Muscle of leg (tissue), 11 donors: ENCODE data around the gene CATSPER1. TPM values are rescaled to one million over a fixed set of nuclear protein-coding genes. Genes with fewer than 3 reads are reported as not detected.

Experiments
- DNase-seq: peaks from one replicate; pipeline ENCODE4 v3.0.0; 2013
- H3K27ac ChIP-seq: one replicate; pipeline ENCODE4 v1.5.1; 2013; ENCODE audit warnings: mild to moderate bottlenecking, low read length, control low read depth
- H3K27me3 ChIP-seq: one replicate; pipeline ENCODE4 v1.6.1; 2013; ENCODE audit warnings: low read length; ENCODE audit not compliant: control insufficient read depth, insufficient read depth
- H3K36me3 ChIP-seq: one replicate; pipeline ENCODE4 v1.6.1; 2013; ENCODE audit warnings: low read length; ENCODE audit not compliant: control insufficient read depth, insufficient read depth
- H3K4me1 ChIP-seq: one replicate; pipeline ENCODE4 v1.6.1; 2013; ENCODE audit warnings: low read length; ENCODE audit not compliant: control insufficient read depth, insufficient read depth
- H3K4me3 ChIP-seq: one replicate; pipeline ENCODE4 v1.5.1; 2013; ENCODE audit warnings: low read length, control low read depth
- H3K9me3 ChIP-seq: replicated peaks from 2 replicates; pipeline ENCODE4 v1.6.1; 2013; ENCODE audit warnings: low read depth, low read length; ENCODE audit not compliant: control insufficient read depth
- WGBS: methylation state at CpG from one replicate; pipeline ENCODE4 v1.1.5; 2013; ENCODE audit warnings: missing lambda C conversion rate; ENCODE audit not compliant: insufficient coverage; 5-methylcytosine and 5-hydroxymethylcytosine counted together
- polyA plus RNA-seq, 8 donors: library from polyadenylated mRNA; unstranded; fragments of 120-200 nt; gene quantifications; one replicate each; pipeline versions ENCODE4 v1.2.1 to v1.2.3, GENCODE V29; 2013; ENCODE audit warnings: inconsistent platforms in 1 of 8, low replicate concordance in 1 of 8; ENCODE audit not compliant: insufficient read length in 8 of 8, insufficient read depth in 1 of 8
- total RNA-seq: library from RNA; stranded (reverse); fragments of 120-200 nt; gene quantifications from one replicate; pipeline ENCODE4 v1.2.4, GENCODE V29; 2013

CATSPER1 gene
- total and polyA plus RNA-seq, 9 donors, result 0.09 to 0.19 (median 0.16) TPM; not detected in 5

DNA sequence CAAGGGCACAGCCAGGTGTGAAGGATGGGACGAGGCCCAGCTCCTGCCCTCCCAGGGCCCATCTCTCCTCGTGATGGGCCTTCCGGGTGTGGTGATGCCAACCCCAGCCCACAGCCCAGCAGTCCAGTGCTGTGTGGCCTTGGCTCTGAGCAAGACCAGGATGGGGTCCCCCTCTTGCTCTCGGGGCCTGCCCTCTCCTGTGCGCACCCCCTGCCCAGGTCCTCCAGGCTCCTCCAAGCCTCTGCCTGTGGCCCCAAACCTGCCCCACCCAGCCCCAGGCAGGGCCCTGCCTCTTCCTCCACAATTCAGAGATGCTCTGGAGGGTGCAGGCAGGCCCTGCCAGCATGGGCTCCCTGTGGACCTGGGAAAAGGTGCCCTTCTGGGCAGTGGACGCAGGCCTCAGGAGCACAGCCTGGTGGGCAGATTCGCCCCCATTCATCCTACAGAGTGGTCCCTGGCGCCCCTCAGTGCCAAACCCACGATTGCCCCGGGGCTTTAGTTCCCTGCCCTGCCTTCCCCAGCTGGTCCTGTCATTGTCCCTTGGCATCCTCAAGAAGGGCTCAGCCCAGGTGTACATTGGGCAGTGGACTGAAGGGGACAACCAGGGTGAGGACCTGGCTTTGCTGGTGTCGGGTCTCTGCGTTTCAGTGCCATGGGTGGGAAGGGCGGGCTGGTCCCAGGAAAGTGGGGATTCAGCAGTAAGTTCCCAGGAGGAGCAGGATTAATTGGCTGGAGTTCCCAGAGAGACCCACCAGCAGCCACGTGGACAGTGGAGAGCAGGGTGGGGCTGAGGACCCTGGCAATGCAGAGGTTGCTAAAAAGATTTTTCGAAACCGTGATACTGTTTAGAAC, 44.1 kb downstream of the CATSPER1 start:
- Histone ChIP-seq H3K9me3 (no peaks in the 10 kb centered on the region), H3K4me3 (no peak overlapping the region), H3K4me1 (no peaks in the 10 kb centered on the region), H3K36me3 (peaks cover 31% of the 10 kb centered on the region), H3K27ac (no peak overlapping the region), H3K27me3 (no peaks in the 10 kb centered on the region)
- DNase-seq, result no peak
- WGBS, result 71% methylated on average over 14 of the region's 16 CpGs

DNA sequence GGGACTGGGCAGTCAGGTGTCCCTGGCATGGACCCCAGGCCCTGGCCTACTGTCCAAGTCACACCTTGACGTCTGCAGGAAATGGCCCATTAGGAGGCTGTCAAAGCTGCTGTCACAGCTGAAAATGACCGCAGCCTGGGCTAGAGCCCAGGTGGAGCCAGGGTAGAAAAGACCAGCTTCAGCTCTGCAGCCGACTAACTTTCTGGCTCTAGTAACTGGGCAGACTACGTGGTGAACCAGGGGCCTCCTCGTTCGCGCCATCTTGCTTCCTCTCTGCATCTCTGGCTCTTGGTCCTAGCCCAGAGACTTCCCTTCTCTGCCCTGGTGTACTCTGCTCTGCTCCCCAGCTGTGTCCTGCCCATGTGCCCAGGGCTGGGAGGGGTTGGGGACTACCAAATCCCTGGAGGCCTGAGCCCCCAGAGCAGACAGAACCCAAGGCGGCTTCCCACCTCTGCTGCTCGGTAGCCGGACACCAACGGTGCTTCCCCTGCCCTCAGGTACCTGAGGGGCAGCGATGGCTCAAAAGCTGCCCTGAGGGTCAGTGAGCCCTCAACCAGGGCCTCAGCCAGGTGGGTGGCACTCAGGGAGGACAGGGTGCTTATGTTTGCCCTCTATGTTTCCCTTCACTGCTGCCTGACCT, 45.1 kb downstream of the CATSPER1 start:
- no peaks in the 10 kb centered on the region for H3K27me3 ChIP-seq
- no peak for DNase-seq

DNA sequence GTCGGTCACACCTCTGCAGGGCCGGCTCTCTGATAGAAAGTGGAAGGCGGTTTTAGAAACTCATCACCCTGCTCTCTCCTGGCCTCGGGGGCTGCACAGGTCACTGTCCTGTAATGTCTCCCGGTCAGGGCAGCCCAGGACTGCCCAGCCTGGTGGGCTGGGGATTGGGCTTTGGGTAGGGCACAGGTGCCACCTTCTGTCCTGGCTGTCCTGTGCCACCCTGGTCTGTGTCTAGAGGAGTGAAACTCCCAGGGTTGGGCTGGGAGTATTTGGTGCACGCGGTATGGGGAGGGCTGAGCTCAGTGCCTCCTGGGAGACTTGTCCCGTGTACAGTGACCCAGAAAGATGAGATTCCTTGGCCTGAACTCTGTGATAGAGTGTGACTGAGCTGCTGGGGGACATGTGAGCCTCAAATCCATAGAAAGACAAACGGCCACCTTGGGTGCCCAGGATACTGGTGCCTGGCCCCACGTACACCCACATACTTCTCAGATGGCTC, 47.0 kb downstream of the CATSPER1 start:
- DNase-seq, result no peak
- WGBS, result 80% methylated on average over 3 of the region's 10 CpGs
- no peaks in the 10 kb centered on the region for H3K27me3 ChIP-seq
- H3K27ac ChIP-seq, result no peak overlapping the region
- no peak overlapping the region for H3K4me3 ChIP-seq
- H3K9me3 ChIP-seq, result no peaks in the 10 kb centered on the region
- peaks cover 52% of the 10 kb centered on the region for H3K36me3 ChIP-seq
- no peaks in the 10 kb centered on the region for H3K4me1 ChIP-seq

More for the DNA sequence above, 45.1 kb downstream of the CATSPER1 start:
- no peak overlapping the region for H3K4me3 ChIP-seq
- no peaks in the 10 kb centered on the region for H3K4me1 ChIP-seq
- H3K9me3 ChIP-seq, result no peaks in the 10 kb centered on the region
- WGBS, result 72% methylated on average over 9 of the region's 12 CpGs
- peaks cover 41% of the 10 kb centered on the region for H3K36me3 ChIP-seq
- H3K27ac ChIP-seq, result no peak overlapping the region

DNA sequence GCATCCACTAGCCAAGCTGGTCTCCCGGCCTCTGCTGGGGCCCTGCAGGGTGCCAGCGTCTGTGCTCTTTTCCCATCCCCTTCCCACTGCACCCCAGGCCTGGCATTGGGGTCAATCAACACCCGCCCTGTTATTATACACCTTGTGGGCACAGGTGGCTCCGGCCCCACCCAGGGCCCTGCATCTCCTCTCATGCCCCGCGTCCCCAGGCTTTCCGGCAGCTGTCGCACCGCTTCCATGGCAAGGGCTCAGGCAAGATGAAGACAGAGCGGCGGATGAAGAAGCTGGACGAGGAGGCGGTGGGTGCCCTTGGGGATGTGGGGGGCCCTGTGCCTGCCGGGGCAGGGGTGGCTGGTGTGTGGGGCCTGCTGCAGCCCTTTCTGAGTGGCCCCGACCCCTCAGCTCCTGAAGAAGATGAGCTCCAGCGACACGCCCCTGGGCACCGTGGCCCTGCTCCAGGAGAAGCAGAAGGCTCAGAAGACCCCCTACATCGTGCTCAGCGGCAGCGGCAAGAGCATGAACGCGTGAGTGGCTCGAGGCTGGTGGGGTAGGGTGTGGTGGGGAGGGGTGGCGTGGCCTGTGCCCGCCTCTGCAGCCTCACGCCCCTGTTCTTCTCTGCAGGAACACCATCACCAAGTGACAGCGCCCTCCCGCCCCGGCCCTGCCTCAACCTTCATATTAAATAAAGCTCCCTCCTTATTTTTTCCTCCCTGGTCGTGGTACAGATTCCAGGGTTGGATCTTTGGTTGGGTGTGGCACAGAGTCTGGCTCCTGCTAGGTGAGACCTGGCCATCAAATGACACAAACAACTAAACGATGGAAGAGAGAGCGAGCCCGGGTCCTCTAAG, 47.7 kb downstream of the CATSPER1 start:
- Histone ChIP-seq H3K36me3 (peaks cover 56% of the 10 kb centered on the region), H3K4me3 (no peak overlapping the region), H3K9me3 (no peaks in the 10 kb centered on the region), H3K4me1 (no peaks in the 10 kb centered on the region), H3K27me3 (no peaks in the 10 kb centered on the region), H3K27ac (no peak overlapping the region)
- no peak for DNase-seq
- WGBS, result 90% methylated on average over 18 of the region's 34 CpGs

DNA sequence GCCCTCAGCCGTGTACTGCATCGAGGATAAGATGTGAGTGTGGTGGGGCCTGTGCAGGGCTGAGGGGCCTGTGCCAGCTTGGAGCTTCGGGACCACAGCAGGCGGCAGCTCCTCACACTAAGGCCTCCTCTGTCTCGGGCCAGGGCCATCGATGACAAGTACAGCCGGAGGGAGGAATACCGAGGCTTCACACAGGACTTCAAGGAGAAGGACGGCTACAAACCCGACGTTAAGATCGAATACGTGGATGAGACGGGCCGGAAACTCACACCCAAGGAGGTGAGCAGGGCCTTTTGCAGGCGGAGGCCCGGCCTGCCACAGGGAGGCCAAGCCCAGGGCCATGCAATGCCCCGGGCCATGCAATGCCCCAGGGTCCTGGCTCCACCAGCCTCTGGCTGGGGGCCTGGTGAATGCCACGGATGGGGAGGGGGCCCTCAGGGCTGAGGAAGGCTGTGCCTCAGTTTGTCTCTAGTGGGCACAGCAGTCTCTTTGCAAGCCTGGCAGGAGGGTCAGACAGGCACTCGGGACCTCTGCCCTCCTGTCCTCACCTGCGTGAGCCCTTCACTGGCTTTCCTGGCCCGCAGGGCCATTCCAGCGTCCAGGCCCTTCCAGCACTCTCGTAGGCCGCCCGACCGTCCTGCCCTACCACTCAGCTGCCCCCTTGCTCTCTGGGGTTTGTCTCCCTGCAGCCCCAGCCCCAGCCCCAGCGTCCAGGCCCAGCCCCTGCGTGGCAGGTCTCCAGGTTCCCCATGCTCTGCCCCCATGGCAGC, 48.5 kb downstream of the CATSPER1 start:
- Histone ChIP-seq H3K9me3 (no peaks in the 10 kb centered on the region), H3K36me3 (peaks cover 61% of the 10 kb centered on the region), H3K4me1 (no peaks in the 10 kb centered on the region), H3K4me3 (no peak overlapping the region), H3K27ac (no peak overlapping the region), H3K27me3 (no peaks in the 10 kb centered on the region)
- 92% methylated on average over 26 of the region's 29 CpGs for WGBS
- no peak for DNase-seq

DNA sequence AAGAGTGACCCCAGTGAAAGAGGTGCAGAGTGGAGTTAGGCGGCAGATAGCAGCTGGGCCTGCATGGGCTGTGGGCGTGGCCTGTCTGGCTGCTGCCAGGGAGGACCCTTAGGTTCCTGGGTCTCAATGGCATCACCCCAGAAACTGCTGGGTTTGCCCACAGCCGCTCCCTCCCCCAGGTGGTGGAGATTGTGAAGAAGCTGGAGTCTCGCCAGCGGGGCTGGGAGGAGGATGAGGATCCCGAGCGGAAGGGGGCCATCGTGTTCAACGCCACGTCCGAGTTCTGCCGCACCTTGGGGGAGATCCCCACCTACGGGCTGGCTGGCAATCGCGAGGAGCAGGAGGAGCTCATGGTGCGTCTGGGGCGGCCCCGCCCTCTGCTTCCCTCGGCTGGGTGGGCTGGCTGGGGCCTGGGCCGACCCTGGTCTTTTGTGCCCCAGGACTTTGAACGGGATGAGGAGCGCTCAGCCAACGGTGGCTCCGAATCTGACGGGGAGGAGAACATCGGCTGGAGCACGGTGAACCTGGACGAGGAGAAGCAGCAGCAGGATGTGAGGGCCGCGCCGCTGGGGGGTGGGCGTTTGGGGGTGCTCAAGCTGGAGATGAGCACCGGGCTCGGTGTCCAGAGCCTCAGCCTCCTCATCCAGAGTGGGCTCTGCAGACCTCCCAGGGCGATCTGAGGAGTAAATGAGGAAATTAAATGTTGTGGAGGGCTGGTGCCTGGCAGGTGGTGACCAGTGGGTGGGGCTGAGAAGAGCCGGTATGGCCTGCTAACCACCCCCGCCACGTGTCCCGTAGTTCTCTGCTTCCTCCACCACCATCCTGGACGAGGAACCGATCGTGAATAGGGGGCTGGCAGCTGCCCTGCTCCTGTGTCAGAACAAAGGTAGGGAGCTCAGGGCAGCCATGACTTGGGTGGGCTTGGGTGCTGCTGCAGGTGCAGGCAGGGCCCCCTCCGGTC, 49.8 kb downstream of the CATSPER1 start:
- H3K27me3 ChIP-seq, result no peaks in the 10 kb centered on the region
- 81% methylated on average over 32 of the region's 43 CpGs for WGBS
- no peaks in the 10 kb centered on the region for H3K9me3 ChIP-seq
- no peak overlapping the region for H3K4me3 ChIP-seq
- DNase-seq, result no peak
- no peak overlapping the region for H3K27ac ChIP-seq
- no peaks in the 10 kb centered on the region for H3K4me1 ChIP-seq
- peaks cover 65% of the 10 kb centered on the region for H3K36me3 ChIP-seq

DNA sequence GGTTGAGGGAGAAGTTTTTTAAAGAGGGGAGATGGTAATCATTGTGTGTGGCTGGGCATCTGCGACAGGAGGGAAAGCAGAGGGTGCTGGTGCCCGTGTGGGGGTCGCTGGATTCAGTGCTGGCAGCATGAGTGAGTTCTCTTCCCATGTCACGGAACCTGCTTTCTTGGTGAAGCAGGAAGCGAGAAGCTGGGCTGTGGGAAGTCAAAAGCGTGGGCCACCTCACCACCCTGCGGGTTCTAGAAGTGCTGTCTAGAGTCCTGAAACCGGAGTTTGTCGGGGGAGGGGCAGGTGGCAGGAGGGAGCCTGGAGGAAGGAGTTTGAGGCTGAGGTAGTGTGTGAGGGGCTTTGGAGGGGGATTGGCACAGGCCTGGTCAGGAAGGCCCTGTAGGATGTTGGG, 50.5 kb downstream of the CATSPER1 start:
- H3K4me3 ChIP-seq, result no peak overlapping the region
- no peaks in the 10 kb centered on the region for H3K9me3 ChIP-seq
- no peak for DNase-seq
- 90% methylated on average over 9 of the region's 9 CpGs for WGBS
- H3K4me1 ChIP-seq, result no peaks in the 10 kb centered on the region
- no peaks in the 10 kb centered on the region for H3K27me3 ChIP-seq
- H3K36me3 ChIP-seq, result peaks cover 65% of the 10 kb centered on the region
- no peak overlapping the region for H3K27ac ChIP-seq

DNA sequence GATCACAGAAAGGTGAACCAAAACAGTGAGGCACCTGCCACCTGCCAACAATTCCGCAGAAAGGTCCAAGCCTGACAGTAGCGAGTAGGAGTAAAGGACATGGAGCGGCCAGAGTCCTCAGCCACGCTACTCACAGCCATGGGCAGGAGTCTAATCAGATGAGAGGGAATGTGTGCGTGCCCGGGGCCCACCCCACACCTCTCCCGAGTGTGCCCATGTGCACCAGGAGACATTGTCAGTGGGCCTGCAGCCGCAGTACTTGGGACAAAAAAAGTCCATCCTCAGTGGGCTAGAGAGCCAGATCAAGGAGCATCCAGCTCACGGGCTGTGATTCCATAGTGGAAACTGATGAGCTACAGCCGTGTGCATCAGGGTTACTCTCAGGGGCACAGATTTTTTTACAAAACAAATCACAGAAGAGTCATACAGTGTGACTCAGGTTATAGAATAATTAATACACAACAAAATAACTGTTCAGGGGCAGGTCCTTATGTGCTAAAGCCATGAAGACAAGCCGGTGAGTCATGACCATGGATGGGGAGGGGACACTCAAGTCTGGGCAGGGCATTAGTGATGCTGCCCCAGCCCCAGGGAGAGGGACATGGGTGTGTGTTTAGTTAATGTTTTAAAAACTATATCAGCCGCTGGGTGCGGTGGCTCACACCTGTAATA, 52.7 kb downstream of the CATSPER1 start:
- no peaks in the 10 kb centered on the region for H3K9me3 ChIP-seq
- WGBS, result 94% methylated on average over 9 of the region's 13 CpGs
- H3K4me3 ChIP-seq, result no peak overlapping the region

More for the DNA sequence above, 52.7 kb downstream of the CATSPER1 start:
- Histone ChIP-seq H3K27ac (no peak overlapping the region), H3K27me3 (no peaks in the 10 kb centered on the region), H3K4me1 (peaks cover 4% of the 10 kb centered on the region), H3K36me3 (peaks cover 65% of the 10 kb centered on the region)
- DNase-seq, result no peak
